ENCODE data around the gene HECW1.

DNA sequence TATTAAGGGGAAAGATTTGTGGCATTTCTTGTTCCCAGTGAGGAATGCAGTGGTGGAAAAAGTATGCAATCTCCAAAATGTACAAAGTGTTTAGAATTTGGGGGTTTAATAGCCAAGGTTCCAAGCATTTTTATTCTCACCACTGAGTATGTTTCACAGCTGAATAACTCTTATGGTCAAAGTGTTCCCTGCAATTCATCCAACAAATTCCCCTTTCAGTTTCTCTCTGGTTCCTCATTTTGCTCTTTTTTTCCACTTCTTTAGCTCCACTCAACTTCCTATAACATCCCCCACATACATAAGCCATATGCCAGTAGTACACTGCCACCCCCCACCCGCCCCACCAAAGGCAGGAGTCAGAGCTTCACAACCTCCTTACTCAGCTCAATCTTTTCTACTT, 4.6 kb downstream of the HECW1 start:
- TF ChIP-seq, protein P1, sequence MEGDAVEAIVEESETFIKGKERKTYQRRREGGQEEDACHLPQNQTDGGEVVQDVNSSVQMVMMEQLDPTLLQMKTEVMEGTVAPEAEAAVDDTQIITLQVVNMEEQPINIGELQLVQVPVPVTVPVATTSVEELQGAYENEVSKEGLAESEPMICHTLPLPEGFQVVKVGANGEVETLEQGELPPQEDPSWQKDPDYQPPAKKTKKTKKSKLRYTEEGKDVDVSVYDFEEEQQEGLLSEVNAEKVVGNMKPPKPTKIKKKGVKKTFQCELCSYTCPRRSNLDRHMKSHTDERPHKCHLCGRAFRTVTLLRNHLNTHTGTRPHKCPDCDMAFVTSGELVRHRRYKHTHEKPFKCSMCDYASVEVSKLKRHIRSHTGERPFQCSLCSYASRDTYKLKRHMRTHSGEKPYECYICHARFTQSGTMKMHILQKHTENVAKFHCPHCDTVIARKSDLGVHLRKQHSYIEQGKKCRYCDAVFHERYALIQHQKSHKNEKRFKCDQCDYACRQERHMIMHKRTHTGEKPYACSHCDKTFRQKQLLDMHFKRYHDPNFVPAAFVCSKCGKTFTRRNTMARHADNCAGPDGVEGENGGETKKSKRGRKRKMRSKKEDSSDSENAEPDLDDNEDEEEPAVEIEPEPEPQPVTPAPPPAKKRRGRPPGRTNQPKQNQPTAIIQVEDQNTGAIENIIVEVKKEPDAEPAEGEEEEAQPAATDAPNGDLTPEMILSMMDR (IDR thresholded peaks at IDR 0.05) = no peak
- TF ChIP-seq EP300 (IDR thresholded peaks at IDR 0.05) (no peak), POLR2AphosphoS5 (IDR thresholded peaks at IDR 0.05) (no peak), POLR2A (IDR thresholded peaks at IDR 0.05; ENCODE audit: low read depth) (no peak)

Measured in esophagus muscularis mucosa (tissue), 4 donors.